HG02852 (cell line): ENCODE results near the gene TSPAN31.

Experiments used
- ATAC-seq: cut with Tn5 transposase; IDR thresholded peaks from one replicate; pipeline ENCODE4 v1.9.1; 2021; ENCODE audit warnings: mild to moderate bottlenecking, moderate library complexity; ENCODE audit not compliant: unreplicated experiment

Gene TSPAN31

GRCh38 chr12:57751788-57752667 is 7.2 kb downstream of the TSPAN31 start, which contains the start of gene CDK4:
TSS of gene CDK4 (minus strand) at chr12:57752310. CDS start at chr12:57751717, 593 bp downstream.
- ATAC-seq: peak; percentile 63

DNA sequence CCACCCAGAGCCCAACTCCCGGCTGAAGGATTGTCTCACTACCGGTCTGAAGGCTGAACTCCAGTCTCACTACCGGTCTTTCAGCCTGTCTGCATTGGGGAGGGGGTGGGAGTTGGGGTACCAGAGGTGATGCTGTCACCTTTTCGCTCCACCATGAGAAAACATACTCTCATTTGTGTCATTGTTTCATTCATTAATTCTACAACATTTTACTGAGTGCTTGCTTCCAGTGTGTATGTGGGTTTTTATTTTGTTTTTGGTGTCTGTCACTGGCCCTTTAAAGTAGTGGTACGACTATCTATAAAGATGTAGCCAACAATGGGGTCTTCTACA is 7.8 kb downstream of the TSPAN31 start:
- no peak for ATAC-seq

DNA sequence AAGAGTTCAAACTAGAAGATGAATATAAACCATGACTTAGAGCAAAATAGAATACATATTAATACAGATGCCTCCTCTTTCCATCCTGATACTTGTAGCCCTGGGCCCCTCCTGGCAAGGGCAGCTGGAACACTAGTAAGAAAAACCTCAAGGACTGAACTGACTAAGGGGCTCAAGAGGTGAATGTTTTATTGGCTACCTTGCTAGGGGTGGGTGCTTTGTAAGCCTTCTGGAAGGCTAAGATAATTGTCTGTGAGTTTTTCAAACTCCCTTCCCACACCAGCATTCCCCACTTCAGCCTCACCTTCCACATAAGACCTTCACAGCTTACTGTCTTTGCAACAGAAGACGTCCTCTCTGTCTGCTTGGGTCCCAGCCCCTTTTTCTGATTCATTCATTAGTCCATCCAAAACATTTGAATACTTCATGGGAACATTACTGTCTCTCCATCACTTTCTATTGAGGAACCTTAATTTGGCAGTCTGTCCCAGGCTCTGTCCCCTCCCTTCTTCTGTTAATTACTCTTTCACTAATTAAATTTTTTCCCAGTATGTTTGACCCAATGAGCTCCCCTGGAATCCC is 9.0 kb downstream of the TSPAN31 start:
- ATAC-seq: no peak

DNA sequence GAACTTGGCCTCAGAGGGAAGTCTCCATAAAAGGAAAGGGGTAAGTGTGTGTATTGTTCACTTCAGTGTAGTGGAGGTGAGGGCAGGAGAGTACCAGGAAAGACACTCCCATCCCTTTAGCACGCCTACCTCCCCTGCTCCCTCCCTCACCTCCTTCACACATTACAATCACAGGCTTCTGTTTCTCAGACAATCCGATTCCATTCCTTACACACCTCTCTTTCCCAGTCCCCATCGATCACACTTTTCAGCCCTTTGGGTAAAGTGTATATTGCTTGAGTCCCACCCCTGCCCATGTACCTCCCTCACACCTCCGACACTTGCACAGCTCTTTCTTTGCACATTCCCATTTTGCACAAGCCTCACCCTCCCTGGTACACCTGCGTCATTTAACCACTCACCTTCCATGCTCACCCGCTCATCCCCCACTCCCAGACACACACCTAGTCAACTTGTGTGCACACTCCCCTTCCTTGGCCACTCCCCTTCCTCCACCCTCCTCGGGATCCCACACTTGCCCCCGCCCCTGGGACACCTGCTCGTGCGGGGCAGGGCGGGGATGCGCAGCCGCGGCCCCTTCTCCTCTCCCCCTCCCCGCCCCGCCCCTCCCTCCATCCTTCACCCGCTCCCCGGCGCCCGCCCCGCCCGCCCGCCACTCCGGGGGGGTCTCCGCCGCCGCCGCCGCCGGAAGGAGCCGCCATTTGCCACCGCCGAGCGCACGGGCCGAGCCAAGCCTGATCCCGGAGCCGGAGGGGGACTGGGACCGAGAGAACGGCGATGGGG is 9.8 kb downstream of the TSPAN31 start, which contains the start of gene MARCHF9:
MARCHF9 (plus strand) TSS at position 693 of the 783 bp plus-strand sequence. CDS start 426 bp downstream, outside the sequence.
- peak; percentile 36 for ATAC-seq

DNA sequence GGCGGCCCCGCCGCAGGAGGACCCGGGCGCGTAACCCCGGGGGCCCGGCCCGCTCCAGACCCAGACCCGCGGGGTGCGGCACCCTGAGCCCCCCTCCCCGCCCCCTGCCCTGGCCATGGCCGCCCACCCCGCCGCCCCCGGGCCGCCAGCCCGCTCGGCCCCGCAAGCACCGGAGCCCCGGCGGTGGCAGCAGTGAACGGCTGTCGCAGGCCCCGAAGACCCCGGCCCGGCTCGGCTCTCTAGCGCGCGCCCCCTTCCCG is 10.3 kb downstream of the TSPAN31 start:
- ATAC-seq: no peak

DNA sequence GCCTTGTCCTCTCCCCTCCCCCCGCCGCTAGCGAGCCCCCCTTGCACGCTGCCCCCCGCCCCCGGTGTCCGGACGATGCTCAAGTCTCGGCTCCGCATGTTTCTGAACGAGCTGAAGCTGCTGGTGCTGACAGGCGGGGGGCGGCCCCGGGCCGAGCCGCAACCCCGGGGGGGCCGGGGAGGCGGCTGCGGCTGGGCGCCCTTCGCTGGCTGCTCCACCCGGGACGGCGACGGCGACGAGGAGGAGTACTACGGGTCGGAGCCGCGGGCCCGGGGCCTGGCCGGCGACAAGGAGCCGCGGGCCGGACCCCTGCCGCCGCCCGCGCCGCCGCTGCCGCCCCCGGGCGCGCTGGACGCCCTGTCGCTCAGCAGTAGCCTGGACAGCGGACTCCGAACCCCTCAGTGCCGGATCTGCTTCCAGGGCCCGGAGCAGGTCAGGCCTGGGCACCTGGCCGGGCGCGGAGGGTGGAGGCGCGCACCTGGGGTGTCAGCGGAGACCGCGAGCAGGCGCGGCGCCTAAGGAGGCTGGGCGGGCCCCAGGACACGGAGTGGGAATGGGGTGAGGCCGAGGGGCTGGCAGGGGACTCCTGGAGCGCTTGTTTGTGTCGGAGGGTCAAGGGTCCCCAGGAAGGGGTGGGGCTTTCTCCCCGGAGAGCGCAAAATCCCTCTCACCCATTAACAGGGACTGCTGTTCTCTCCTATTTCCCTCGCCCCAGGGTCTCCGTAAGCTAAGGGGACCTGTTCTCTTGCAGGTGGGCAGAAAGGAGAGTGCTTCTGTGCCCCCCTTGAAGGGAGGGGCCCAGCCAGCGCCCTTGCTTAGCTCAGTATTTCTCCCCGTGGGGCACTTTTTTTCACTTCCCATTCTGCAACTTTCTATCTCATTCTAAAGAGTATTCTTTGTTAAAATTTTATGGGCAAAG is 10.9 kb downstream of the TSPAN31 start:
- no peak for ATAC-seq

DNA sequence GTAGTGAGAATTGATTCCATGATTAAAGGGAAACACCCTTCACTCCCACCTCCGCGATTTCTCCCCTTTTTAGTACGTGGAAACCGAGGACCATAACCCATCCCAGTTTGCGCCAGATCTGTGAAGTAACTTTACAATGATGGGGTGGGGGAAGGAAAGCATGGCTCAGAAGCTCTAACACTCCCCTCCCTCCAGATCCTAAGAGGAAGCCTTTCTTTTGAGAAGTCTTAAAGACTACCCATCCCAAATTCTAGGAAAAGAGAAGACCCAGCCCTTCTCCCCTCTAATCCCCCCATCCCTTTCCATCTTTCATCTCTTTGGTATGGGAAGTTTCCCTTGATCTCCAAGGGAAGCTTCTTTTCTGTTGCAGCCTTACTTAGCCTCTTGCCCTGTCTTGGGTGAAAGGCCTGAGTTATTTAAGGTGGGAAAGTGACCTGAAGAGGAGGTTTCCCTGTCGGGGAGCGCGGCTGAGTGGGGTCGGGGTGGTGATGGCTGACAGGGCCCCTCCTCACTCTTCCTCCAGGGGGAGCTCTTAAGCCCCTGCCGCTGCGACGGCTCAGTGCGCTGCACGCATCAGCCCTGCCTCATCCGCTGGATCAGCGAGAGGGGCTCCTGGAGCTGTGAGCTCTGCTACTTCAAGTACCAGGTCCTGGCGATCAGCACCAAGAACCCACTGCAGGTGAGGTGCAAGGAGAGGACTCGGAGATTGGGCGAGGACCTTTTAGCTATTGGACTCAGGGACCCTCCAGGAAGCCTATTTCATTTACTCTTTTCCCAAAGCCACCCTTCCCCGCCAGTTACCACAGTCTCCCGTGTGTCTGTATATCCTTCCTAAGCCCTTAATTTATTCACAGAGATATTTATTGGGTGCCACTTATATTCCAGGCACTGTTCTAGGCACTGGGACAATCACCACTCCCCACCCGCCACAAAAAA is 11.8 kb downstream of the TSPAN31 start:
- ATAC-seq: peak; percentile 18

GRCh38 chr12:57757771-57758170 is 12.9 kb downstream of the TSPAN31 start:
- ATAC-seq: no peak

- ATAC-seq: no peak
Measured at GRCh38 chr12:57758552-57759359, 13.9 kb downstream of the TSPAN31 start.

DNA sequence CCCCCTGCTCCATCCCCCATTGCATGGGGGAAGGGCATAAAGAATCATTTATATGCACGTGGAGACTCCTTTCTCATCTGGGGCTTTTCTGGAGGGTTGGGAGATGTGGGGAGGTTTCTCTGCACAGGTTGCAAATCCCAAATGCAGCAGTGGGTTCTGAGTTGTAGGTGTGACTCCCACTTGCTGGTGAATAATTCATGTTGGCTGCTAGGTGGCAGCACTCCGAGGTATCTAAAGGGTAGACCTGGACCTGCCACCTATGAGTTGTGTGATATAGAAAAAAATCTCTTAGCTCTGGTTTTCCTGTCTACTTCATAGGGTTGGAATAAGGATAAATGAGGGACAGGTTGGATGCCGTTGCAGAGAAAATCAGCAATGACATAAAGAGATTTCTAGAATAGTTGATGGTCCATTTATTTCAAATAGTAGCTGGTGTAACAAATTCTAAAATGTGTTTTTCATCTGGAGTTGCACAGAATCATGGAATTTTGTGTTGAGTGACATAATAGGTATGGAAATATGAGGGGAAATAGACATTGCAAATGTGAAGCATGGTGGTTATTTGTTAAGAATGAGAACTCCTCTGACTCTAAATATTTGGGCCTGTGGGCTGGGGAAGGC is 14.6 kb downstream of the TSPAN31 start:
- no peak for ATAC-seq

GRCh38 chr12:57760347-57760982 is 15.6 kb downstream of the TSPAN31 start:
- no peak for ATAC-seq

DNA sequence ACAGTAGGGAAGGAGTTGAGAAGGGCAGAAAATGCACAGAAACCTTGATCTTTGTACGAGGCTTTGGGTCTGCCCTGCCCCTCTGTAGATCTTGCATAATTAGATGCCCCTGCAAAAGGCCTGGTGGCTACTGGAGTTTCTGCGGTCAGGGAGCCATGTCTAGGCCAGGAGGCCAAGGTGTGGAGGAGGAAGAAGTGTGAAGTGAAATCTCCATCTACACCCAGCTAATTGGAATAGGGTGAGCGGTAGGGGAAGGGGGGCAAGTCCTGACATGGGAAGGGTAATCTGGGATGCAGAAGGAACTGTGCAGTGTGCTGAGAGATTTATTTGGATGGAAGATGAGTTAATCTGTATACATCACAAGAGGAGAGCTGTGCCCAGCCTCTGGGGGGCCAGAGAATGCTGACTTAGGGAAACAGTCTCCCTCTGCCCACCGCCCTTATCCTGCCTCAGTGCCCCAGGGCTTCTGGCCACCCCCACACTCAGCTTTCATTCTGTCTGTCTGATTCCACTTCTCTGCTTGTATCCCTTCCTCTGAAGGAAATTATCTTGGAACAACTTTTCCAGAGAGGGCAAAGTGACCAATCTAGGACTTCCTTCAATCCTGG is 16.7 kb downstream of the TSPAN31 start:
- ATAC-seq: no peak

DNA sequence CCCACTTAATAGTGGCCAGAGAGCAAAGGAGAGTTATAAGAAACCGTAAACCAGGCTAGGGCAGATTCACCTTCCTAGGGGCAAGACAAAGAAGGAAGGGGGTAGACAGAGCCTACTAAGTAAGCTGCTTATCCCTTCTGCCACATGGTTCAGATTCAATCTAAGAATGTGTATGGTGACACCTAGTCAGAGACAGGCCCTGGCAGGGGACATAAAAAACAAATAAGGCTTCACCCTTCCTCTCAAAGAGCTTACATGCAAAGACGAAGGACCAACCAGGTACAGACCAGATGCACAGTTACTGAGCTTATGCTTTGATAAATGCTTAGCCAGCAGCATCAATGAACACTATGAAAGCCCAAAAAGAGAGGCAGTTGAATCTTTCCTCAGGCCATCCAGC is 17.6 kb downstream of the TSPAN31 start:
- no peak for ATAC-seq

GRCh38 chr12:57763881-57764661 is 19.2 kb downstream of the TSPAN31 start:
- no peak for ATAC-seq

DNA sequence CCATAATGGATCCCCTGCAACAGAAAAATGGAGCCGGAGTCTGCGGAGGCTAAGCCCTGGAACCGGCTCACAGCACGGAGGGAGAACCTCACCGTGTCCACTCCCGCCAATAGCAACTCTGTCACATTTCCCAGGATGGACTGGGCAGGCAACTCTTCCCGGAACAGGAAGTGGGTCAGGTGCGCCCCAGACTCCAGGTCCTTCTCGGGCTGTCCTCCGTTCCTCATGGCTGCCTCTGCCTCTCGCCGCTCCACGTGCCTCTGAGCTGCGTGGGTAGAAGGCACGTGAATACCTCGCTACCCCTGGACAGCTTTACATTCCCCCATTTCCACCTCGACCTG is 19.8 kb downstream of the TSPAN31 start:
- ATAC-seq: no peak

DNA sequence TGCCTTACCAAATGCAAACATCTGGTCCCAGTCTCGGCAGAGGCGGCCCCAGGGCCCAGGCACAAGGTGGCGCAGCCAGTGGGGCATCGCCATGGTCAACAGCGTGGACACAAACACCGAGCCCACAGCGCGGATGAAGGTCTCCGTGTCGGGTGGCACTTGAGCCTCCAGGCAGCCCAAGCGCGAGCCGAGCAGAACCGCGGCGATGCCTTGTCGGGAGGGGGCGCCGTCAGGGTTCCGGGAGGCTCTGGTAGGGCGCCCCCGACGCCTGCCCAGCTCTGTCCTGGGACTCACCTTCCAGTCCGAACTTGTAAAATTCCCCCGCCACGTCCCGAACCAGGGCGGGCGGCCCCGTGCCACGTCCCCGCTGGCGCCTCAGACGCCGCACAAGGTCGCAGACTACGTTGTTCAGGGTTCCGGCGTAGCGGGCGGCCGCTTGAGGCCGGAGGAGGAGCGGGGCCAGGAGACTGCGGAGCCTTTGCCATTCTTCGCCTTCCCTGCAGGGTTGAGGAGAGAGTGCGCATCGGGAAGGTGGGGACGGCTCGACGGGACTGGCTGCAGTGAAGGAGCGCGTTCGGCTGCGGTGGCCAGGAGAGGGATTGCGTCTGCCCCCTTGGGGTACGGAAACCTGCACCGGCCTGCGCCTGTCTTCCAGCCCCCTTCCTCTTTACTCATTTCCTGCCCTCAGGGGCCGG is 20.3 kb downstream of the TSPAN31 start:
- ATAC-seq: peak; percentile 54
